CD4-positive, alpha-beta T cell treated with Interleukin-10 for 1 hour (primary cell): ENCODE measurements around the gene RNF126.
A peak's percentile ranks its signal among the peaks of the same experiment; 100 is the strongest.
"Not testable (repeated sequence)": the region's sequence is repeated elsewhere in the genome, so short reads cannot be mapped to it uniquely, and the experiment has no call there.

Source experiments
- DNase-seq: peaks from one replicate; pipeline ENCODE4 v3.0.0-alpha.2; 2020

RNF126 gene

DNA sequence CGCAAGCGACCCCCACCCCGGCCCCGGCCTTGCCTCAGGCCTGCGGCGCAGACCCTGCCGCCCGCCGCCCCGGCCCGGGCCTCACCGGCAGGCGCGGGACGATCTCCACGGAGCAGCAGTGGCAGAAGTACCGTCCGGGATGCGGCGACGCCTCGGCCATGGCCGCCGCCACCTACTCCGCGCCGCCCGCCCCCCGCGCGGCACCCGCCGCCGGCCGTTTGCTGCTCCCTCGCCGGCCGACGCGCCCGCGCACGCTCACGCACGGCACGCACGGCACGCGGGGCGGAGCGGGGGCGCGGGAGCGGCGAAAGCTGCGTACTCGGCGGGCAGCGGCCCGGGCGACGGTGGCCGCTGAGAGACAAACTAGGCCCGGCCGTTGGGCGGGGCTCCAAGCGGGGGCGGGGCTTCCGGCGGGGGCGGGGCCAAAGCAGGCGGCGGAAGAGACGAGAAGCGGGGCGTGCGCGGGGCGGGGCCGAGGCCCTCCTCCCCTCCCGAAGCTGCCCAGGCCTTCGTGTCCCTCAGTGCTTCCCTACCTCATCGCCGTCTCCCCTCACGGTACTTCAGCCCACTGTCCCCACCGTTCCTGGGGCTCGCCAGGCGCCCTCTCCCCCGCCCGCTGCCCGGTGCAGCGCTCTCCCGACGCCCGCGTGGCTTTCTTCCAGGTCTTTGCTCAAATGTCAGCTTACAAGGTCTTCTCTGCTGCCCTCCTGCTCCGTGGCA is at the start of gene RNF126:
Gene RNF126, minus strand, starts transcription at position 253 of the 720 bp plus-strand sequence. Its CDS starts 93 bp downstream, at position 160.
- peak; percentile 95 for DNase-seq

DNA sequence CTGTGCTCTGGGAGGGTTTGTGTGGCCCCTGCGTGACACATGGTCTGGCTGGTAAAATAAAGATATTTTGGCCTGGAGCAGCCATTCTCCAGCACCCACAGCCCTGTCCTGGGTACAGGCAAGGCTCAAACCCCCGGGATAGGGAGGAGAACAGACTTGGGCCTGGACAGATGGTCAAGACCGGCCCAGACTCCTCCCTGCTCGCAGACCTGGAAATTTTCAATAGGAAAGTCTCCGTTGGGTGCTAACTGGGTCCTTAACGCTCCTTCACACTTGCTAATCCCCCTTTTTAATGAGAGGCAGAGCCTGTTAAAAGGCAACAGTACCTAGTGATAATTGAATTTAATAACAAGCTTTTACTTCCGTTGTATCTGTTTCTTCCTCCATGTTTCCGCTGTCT is 48.2 kb upstream of the RNF126 start:
- DNase-seq = no peak

DNA sequence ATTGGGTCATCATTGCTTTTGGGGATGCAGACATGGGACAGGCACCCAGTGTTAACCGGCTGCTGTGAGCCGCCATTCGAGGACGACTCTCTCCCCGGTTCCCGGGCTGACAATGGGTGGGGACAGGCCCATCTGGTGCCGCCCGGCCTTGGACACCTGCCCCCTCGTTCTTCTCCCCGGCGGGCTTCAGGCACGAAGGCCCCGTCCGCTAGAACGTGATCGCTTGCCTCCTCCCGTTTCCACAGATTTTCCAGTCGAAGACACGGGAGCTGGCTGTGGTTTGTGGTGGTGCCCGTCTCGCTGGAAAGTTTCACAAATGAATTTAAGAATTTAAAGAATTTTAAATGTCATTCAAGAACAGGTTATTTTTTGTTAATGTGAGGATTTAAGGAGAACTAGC is 47.8 kb upstream of the RNF126 start:
- DNase-seq = no peak

DNA sequence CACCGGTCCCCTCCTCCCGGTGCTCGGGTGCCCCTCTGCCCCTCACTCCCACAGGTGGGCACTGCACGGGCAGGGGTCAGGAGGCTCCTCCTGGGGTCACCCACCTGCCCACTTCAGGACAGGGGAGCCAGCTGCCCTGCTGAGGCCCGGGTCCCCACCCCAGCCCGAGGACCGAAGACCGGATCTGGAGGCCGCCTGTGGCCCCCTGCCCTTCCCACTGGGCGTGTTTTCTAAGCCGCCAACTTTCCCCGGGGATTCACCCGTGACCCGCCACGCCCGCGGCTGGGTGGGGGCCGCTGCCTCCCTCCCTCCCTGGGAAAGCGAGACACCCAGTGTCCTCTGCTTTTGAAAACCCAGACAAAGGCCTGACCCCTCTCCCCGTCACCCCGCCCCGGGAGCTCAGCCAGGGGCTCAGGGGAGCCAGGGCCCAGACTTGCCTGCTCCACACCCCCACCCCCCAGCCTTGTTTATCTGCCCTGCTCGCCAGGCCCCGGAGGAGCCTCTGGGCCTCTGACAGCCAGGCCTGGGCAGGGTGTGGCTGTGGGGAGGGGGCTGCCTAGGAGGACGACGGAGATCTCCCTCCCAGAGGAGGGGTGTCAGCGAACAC is 47.1 kb upstream of the RNF126 start:
- DNase-seq = no peak

DNA sequence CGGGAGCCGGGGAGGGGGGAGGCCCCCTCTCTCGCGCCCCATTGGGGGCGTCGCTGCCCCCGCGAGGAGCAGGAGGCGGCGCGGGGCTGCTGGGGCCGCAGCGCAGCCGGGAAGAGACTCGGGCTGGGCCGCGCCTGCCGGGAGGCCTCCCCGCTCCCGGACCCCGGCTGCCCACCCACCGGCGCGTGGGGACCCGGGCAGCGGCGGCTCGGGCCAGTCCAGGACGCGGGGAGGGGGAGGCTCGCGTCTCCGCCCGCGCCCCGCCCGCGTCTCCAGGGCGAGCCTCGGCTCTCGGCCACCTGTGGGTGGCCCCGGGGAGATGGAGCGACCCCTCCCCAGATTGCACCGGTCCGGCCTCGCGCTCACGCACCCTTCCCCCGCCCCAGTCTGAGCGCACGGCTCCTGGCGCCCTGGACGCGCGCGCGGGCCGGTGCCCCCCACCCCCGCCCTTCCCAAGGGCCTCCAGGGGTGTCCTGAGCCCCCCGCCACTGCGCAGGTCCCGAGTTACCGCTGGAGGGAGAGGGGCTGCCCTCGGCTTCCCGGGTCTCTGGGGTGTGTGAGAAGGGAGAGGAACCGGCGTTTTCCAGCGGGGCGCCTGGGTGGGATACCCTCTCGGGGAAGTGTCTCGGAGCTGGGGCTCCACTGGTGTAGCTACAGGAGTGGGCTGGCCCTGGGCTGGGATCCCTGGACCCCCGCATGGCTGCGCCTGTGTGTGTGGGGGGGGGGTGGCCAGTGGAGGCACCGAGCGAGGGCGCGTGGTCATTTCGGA is 46.4 kb upstream of the RNF126 start:
- no peak for DNase-seq

DNA sequence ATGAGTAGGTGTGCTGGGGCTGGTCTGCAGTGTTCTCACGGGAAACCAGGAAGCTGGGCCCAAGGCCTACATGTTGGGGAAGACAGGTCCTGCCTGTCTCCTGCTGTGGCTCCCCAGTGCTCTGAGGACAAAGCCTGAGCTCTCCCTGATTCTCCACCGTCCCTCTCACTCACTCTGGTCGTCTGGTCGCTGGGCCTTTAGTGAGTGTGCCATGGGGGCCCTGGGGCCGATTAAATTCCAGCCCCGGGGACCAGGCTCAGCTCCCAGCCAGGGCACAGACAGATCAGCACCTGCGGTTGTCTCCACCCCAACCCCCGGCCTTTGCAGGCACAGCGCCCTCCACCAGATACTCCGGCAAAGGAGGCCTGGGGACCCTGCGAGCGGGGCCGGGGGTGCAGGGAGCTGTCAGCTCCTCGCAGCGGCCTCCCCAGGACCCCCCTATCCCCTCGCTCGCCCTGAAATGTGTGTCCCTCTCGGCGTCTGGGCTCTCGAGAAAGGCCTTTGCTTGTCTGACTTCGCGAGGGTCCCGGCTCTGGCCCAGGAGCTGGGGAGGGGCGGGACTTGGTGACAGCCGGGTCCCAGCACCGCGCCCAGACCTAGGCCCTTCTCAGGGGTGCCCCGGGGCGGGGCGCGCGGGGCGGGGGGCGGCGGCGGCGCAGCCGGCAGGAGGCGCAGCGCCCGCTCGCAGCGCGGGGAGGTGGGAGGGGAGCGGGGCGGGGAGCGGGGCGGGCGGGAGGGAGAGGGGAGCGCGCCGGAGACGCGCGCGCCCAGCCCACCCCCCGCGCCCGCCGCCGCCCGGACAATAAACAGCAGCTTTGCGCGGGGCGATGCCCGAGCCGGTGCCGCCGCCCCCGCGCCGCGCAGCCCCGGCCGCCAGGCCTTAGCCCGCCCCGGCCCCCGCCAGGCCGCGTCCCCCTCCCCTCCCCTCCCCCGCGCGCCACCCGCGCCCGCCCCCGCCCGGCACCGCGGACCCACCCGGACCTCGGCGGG is 45.4 kb upstream of the RNF126 start, which contains the start of gene PALM:
Gene PALM, plus strand, starts transcription at position 782 of the 990 bp plus-strand sequence. CDS start 212 bp downstream, outside the sequence.
- no peak for DNase-seq

DNA sequence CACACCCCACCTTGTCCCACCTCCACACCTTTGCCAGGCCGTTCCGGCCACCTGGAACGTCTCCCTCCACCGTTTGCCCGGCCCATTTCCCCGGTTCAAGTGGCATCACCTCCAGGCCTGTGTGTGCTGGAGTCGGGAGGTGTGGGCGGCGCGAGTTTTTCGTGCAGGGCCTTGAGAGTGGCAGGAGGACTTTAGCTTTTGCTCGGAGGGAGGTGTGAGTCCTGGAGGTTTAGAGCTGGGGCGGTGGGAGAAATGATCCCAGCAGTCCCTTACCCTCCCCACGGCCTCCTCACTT is 41.4 kb upstream of the RNF126 start:
- no peak for DNase-seq

DNA sequence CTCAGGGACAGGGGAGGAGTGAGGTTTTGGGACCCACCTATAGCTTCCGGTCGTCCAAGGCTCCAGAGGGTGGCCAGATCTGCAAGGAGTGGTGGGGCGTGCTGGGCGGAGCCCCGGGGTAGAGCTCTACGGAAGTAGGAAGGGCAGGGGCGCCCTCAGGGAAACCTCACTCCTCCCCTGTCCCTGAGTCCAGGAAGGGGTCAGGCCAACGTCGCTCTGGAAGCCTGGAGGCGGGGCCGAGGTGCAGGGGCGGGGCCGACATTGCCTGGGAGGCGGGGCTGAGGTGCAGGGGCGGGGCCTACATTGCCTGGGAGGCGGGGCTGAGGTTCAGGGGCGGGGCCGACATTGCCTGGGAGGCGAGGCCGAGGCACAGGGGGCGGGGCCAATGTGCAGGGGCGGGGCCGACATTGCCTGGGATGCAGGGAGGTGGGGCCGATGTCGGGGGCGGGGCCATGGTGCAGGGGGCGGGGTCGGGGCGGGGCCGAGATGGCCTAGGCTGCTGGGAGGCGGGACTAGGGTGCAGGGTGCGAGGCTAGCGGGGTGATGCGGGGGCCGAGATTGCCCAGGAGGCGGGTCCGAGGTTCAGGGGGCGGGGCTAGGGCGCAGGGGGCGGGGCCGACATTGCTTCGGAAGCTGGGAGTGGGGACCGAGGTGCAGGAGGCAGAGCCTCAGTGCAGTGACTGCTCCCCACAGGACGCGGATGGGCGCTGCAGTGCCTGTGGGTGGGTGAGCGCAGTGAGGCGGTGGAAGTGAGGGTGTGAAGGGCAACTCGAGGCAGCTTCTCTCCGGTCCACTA is 40.8 kb upstream of the RNF126 start:
- DNase-seq = peak; percentile 68

DNA sequence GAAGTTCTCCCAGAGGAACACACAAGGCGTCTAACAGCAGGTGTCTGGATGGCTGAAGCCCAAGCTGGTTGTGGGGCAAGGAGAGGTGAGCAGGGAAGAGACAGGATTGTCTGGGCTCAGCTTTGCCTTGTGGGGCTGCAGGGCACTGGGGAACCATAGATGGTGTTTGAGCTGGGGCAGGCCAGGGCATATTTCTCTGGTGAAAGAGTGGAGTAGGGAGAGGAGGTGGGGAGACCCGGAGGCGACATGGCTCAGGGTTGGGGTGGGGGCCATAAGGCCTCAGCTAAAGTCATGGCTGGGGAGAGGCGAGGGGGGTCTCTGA is 40.3 kb upstream of the RNF126 start:
- no peak for DNase-seq

DNA sequence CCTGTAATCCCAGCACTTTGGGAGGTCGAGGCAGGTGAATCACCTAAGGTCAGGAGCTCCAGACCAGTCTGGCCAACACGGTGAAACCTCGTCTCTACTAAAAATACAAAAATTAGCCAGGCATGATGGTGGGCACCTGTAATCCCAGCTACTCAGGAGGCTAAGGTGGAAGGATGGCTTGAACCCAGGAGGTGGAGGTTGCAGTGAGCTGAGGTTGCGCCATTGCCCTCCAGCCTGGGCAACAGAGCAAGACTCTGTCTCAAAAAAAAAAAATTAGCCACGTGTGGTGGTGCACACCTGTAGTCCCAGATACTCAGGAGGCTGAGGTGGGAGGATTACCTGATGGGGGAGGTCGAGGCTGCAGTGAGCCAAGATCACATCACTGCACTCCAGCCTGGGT is 39.8 kb upstream of the RNF126 start:
- not testable (repeated sequence) for DNase-seq

DNA sequence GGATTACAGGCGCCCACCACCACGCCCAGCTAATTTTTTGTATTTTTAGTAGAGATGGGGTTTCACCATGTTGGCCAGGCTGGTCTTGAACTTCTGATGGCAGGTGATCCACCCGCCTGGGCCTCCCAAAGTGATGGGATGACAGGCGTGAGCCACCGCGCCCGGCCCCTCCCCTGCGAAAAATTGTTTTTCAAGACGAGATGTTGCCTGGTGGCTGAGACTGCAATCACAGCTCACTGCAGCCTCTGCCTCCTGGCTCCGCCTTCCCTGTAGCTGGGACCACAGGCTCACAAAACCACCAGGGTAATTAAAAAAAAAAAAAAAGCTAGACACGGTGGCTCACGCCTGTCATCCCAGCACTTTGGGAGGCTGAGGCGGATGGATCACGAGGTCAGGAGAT is 36.9 kb upstream of the RNF126 start:
- DNase-seq = not testable (repeated sequence)

DNA sequence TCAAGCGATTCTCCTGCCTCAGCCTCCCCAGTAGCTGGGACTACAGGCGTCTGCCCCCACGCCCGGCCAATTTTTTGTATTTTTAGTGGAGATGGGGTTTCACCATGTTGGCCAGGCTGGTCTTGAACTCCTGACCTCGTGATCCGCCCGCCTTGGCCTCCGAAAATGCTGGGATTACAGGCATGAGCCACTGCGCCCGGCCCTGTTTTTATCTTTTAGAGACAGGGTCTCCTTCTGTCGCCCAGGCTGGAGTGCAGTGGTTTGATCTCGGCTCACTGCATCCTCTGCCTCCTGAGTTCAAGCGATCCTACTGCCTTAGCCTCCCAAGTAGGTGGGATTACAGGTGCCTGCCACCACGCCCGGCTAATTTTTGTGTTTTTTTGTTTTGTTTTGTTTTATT is 35.5 kb upstream of the RNF126 start:
- DNase-seq = not testable (repeated sequence)

DNA sequence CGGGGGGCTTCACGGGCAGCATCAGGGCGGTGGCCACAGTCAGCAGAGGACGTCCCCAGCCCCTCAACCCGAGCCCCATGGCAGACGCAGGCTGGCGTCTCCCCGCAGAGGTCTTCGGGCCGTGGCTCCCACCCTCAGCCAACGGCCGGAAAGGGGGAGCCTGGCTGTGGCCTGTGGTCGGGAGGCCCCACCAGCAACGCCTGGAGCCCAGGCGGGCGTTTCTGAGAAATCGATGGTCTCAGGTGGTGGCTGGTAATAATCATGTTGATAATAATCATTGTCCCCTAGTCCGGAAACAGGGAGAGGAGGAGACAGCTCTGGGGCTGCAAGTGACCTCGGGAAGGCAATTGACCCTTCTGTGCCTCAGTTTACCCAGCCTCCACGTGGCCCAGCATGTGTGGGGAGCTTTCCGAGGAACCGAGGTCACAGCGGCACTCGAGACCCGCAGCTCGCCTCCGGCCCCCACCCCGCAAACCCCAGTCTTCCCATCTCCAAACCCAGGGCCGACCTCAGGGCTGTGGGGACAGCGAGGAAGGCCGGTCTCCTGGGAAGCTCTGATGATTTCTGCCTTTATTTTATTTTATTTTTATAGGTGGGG is 32.4 kb upstream of the RNF126 start, which contains the start of gene PRSS57:
Gene PRSS57, minus strand, starts transcription at position 101 of the 598 bp plus-strand sequence. Its CDS starts 22 bp downstream, at position 79.
- DNase-seq = no peak

DNA sequence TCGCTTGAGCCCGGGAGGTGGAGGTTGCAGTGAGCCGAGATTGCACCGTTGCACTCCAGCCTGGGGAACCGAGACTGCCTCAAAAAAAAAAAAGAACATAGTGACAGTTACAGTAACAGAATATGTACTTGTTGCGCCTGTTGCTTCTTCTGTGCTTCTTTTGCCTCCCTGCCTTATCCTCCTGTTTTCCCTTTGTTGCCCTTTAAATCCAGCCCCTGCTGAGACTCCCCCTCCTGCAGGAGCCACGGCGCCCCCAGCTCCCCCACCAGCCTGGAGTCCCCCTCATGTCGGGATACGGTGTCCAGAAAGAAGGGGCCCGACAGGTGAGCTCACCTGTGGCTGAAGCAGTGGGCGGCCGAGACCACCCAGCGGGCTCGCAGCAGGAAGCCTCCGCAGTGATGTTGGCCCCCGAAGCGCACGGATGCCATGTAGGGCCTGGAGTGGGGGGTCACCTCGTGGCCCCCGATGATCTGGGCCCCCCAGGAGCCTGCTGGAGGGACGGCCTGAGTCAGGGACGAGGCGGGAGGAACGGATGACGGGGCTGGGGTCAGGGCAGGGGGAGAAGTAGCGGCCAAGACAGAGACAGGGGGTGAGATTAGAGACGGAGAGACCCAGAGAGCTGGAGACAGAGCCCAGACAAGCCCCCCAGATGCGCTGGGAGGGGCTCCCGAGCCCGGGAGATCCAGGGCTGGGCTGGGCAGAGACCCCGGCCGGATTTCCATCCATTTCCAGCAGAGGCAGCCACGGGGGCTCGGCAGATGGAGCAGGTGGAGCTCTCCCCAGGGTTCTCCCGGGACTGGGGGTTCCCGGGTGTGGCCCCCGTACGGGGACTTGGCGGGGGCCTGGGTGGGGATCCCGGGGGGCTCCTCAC is 31.7 kb upstream of the RNF126 start:
- DNase-seq = no peak

DNA sequence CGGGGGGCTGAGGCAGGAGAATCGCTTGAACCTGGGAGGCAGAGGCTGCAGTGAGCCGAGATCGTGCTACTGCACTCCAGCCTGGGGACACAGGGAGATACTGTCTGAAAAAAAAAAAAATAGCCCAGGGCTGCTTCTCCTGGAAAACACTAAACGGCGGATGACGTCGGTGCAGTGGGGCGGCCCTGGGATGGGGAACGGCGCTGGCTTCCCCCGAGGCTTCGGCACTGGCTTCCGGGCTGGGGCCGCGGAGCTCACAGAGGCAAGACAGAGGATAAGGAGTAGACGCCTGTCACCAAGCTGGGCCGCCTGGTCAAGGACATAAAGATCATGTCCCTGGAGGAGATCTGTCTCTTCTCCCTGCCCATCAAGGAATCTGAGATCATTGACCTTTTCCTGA is 27.2 kb upstream of the RNF126 start:
- no peak for DNase-seq

DNA sequence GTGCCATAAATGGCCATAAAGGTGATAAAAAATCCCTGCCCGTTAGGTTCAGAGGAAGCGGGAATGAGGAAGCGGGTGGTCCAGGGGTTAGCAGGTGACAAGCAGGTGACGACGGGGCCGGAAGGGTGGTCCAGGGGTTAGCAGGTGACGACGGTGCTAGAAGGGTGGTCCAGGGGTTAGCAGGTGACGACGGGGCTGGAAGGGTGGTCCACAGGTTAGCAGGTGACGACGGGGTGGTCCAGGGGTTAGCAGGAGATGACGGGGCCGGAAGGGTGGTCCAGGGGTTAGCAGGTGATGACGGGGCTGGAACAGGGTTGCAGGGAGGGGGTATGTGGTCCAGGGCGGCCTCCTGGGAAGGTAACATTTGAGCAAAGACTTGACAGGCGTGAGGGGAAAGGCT is 26.0 kb upstream of the RNF126 start:
- DNase-seq = no peak

DNA sequence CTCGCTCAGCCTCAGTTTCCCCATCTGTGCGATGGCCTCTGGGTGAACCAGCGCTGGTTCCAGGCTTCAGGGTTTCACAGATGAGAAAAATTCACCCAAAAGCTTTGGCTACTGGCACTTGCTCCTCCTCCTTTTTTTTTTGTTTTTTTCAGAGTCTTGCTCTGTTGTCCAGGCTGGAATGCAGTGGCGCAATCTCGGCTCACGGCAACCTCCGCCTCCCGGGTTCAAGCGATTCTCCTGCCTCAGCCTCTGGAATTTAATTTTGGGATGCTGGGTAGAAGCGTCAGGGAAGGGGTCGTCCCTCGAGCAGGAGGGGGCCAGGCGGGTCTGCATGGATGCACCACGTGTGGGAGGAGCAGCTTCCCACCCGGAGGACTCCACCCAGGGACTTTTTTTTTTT is 25.2 kb upstream of the RNF126 start:
- DNase-seq = no peak

DNA sequence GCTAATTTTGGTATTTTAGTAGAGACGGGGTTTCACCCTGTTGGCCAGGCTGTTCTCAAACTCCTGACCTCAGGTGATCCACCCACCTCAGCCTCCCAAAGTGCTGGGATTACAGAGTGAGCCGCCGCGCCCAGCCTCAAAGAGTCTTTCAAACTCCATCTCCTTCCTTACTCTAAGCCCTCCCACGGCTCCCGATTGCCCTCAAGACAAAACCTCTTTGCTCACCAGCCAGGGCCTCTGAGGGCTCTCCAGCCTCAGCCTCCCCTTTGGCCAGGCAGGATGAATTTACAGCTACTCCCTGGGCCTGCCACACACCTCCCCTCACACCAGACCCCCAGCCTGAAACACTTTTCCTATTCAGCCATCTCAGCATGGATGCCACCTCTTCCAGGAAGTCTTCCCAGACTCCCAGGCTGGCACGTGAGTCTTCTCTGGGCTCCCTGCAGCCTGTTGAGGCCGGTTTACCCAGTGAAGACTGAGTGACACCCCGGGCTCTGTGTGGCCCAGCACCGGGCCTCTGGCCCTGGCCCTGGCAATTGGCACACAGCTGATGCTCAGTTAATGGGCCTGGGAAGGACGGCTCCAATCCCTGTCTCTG is 24.7 kb upstream of the RNF126 start:
- no peak for DNase-seq

DNA sequence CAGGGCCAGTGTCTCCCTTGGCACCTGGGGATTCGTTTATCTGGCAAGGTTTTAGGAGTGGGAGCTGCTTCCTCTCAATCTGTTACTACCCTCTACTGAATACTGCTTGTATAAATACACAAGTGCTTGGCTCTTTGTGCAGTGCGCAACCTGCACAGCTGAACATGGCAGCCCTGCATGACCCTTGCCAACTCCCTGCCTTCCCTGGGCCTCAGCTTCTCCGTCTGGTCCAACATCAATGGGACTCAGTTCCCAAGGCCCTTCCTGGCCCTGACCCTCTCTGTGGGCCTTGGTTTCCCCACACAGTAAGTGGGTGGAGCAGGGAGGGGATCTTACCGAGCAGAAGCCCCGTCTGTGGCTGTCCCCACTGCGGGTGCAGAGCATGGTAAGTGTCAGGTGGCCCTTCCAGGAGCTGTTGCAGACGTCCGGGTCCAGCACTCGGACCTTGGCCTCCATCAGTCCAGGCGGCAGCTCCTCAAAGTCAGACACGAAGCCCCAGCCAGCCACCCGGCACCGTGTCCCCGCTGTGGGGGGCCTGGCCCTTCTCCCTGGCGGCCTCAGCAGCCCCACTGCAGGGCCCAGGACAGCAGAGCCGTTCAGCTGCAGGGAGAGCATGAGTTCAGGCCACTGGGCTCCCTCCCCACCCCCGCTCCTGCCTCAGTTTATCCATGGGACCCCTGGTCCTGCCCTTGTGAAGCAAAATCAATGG is 23.7 kb upstream of the RNF126 start:
- DNase-seq = no peak
